IPS-18a (cell line): ENCODE data around the gene ELMO1.

Experiments
- H3K27ac ChIP-seq: one replicate; pipeline ENCODE4 v1.5.1; 2013; ENCODE audit warnings: low read length
- H3K27me3 ChIP-seq: one replicate; pipeline ENCODE4 v1.6.1; 2013; ENCODE audit warnings: mild to moderate bottlenecking, low read length; ENCODE audit not compliant: control insufficient read depth, insufficient read depth
- H3K36me3 ChIP-seq: one replicate; pipeline ENCODE4 v1.6.1; 2013; ENCODE audit warnings: low read depth, low read length; ENCODE audit not compliant: control insufficient read depth
- H3K4me1 ChIP-seq: one replicate; pipeline ENCODE4 v1.6.1; 2013; ENCODE audit warnings: low read depth, low read length; ENCODE audit not compliant: control insufficient read depth
- H3K4me3 ChIP-seq: one replicate; pipeline ENCODE4 v1.5.1; 2013; ENCODE audit warnings: low read length
- H3K9ac ChIP-seq: one replicate; pipeline ENCODE4 v1.6.1; 2013; ENCODE audit warnings: mild to moderate bottlenecking, low read length, moderate library complexity
- H3K9me3 ChIP-seq: one replicate; pipeline ENCODE4 v1.6.1; 2013; ENCODE audit warnings: low read depth, low read length; ENCODE audit not compliant: control insufficient read depth

The ELMO1 gene

DNA sequence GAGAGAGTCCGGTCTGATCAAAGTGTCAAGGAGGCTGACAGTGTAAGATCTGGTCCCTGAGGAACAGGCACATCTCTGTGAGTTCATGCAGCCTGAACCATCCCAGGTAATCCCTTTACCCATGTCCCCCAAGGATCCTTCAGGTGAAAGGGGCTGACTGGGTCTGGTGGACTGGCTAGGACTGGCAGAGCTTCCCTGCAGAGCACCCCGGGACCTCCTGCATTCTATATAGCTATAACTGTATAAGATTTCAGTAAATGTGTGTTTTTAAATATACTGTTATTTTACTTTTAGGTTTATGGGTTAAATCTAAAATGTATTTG is 246.8 kb downstream of the ELMO1 start:
- no peaks in the 10 kb centered on the region for H3K36me3 ChIP-seq
- H3K9me3 ChIP-seq, result no peaks in the 10 kb centered on the region
- no peak overlapping the region for H3K4me3 ChIP-seq

DNA sequence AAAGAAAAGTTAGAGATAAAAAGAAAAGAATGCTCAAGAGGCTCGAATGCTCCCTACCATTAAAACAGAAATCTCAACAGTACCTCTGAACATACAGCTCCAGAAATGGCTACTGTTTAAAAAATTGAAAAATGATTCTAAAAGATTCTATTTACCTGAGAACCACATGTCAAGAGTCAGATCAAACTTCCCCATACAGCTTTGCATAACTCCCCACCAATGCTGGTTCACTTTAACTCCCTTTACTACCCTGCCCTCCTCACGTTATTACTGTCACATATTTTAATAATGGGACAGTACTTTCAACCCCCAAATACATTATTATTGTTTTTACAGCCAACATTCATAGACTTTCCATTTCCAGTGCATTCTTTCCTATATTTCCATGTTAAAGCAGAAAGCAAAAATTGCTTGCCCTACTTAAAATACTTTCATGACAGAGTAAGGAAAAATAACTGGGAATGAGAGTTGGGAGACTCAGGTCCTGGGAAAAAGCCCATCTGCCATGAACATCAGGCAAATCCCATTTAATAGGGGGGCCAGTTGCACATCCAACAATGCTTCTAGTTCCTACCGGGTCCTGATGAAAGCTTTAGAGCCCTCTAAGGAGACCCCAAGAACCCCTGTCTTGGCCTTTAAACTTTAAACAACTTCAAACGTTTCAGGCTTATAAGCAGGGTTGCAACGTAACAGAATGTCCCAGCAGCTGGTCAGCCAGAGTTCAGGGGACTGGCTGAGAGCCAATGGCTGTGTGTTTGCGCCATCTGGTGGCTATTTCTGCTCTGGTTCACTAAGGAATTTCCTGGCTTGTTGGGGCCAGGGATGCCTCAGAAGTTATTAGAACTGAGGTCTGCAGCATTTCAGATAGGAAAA is 247.4 kb downstream of the ELMO1 start:
- Histone ChIP-seq H3K27me3 (no peaks in the 10 kb centered on the region), H3K4me1 (peaks cover 3% of the 10 kb centered on the region), H3K9me3 (no peaks in the 10 kb centered on the region), H3K27ac (no peak overlapping the region), H3K9ac (no peak overlapping the region), H3K4me3 (no peak overlapping the region), H3K36me3 (no peaks in the 10 kb centered on the region)

More for the DNA sequence above, 246.8 kb downstream of the ELMO1 start:
- H3K27me3 ChIP-seq, result no peaks in the 10 kb centered on the region
- no peak overlapping the region for H3K27ac ChIP-seq
- no peak overlapping the region for H3K9ac ChIP-seq
- peaks cover 3% of the 10 kb centered on the region for H3K4me1 ChIP-seq

DNA sequence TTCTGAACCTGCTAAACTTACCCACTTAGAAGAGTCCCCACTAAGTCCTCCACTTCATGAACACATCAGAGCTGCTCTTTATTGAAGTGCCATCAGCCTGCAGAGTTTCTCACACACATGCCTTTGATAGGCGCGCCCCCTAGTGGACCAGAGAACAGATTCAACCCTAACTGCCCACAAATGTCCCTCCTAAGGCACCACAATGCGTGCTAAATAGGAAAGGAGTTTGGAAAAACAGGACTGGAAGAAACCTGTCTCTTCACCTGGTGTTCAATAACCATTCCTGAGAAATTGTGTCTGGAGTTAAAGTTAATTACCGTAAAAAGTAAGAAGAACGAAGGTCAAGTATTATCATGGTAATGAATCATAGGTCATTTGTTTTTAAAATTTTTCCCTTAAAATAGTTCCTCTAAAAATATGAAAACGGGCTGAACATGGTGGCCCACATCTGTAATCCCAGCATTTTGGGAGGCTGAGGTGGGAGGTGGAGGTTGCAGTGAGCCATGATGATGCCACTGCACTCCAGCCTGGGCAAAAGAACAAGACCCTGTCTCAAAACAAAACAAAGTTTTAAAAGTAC is 249.7 kb downstream of the ELMO1 start:
- Histone ChIP-seq H3K27ac (no peak overlapping the region), H3K9ac (no peak overlapping the region), H3K4me3 (no peak overlapping the region), H3K27me3 (no peaks in the 10 kb centered on the region), H3K4me1 (peaks cover 3% of the 10 kb centered on the region), H3K36me3 (no peaks in the 10 kb centered on the region), H3K9me3 (no peaks in the 10 kb centered on the region)

DNA sequence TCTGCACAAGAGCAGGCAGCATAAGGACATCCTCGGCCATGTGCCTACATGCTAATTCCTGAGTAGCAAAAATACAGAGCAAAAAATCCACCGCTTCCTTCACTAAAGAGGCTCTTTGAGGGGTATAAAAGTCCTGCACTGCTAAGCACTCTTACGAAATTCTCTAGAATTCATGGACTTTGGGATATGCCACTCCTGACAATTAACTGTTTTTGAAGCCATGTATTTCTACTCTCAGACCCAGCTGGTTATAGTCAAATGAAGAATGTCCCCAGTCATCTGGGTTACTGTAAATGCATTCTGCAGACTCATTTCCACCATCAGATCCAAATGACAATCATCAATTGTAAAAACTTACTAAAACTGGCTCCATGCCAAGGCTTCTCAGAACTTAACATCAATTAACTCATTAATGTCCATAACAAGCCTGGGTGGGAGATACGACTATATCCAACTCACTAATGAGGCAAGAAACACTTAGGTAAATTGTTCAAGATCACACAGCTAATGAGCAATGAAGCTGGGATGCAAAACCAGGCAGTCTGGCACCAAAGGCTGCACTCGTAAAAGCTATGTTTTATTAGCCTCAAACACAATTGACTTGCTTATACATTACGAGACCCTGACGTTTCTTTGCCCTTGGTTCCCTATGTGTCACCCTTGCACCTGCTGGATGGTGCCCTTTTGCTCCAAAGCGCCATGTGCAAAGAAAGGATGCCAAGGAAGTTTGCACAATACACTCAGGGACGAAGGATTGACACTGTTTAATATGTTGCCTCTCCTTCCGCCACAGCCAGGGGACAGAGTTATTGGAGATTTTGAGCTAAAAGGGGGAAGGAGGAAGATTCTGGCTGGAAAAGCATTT is 250.4 kb downstream of the ELMO1 start:
- Histone ChIP-seq H3K27me3 (no peaks in the 10 kb centered on the region), H3K36me3 (no peaks in the 10 kb centered on the region), H3K9ac (no peak overlapping the region), H3K4me1 (peaks cover 3% of the 10 kb centered on the region), H3K9me3 (no peaks in the 10 kb centered on the region), H3K27ac (no peak overlapping the region), H3K4me3 (no peak overlapping the region)

DNA sequence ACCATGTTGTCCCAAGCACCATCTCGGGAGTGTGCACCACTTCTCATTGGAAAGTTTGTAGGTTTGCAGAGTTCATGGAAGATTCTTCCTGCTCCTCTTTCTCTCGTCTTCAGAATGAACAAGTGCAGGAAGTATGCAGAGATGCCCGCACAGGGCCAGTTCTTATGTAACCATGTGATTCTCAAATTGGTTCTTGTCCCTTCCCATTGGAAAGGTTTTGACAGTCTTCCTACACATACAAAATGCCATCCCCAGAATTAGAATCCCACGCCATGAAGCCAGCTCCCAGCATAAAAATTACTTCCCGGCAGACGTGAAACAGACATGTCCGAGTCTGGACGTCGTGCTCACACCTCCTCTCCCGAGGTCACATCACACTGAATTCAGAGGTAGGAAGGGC is 251.6 kb downstream of the ELMO1 start:
- no peak overlapping the region for H3K27ac ChIP-seq
- no peaks in the 10 kb centered on the region for H3K9me3 ChIP-seq
- H3K36me3 ChIP-seq, result no peaks in the 10 kb centered on the region
- H3K27me3 ChIP-seq, result no peaks in the 10 kb centered on the region
- H3K4me3 ChIP-seq, result no peak overlapping the region
- peaks cover 3% of the 10 kb centered on the region for H3K4me1 ChIP-seq
- no peak overlapping the region for H3K9ac ChIP-seq

DNA sequence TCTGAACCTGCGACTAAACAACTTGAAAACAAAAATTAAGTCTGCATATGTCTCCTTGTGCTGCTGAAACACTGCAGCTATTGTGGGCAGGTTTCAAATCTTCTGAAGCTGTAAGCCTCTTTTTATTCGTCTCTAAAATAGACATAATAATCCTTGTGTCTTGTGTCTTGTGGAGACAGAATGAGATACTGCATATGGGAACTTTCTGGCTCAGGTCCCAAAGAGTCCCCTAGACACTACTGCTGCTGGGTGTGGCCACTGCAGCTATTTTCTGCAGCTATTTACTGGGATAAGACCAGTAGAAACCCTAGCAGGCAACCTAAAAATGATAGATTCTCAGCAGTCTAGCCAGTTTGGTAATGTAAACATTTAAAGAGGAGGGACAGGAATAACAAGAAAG is 252.0 kb downstream of the ELMO1 start:
- peaks cover 3% of the 10 kb centered on the region for H3K4me1 ChIP-seq
- no peaks in the 10 kb centered on the region for H3K9me3 ChIP-seq
- no peak overlapping the region for H3K4me3 ChIP-seq
- no peaks in the 10 kb centered on the region for H3K36me3 ChIP-seq
- H3K27me3 ChIP-seq, result no peaks in the 10 kb centered on the region
- H3K9ac ChIP-seq, result no peak overlapping the region
- H3K27ac ChIP-seq, result no peak overlapping the region

DNA sequence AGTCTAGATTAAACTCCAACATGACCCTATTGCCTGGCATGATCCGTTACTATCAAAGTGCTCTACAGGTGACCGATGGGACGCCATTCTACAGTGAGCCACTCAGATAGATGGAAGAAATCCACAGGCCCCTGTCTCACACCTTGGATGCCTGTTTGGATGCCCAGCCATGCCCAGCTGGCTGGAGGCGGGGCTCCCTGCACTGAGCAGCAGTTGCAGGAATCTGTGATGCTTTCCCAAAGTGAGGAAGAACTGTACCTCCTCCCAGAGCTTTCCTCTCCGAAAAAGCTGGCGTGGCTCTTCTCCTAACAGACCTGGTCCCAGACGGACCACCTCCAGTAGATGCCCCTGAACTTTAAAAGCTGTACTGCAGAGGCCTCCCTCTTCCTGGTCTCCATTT is 253.3 kb downstream of the ELMO1 start:
- H3K9me3 ChIP-seq, result no peaks in the 10 kb centered on the region
- H3K36me3 ChIP-seq, result no peaks in the 10 kb centered on the region
- no peak overlapping the region for H3K9ac ChIP-seq
- H3K4me1 ChIP-seq, result no peaks in the 10 kb centered on the region
- no peak overlapping the region for H3K27ac ChIP-seq
- no peak overlapping the region for H3K4me3 ChIP-seq
- no peaks in the 10 kb centered on the region for H3K27me3 ChIP-seq

DNA sequence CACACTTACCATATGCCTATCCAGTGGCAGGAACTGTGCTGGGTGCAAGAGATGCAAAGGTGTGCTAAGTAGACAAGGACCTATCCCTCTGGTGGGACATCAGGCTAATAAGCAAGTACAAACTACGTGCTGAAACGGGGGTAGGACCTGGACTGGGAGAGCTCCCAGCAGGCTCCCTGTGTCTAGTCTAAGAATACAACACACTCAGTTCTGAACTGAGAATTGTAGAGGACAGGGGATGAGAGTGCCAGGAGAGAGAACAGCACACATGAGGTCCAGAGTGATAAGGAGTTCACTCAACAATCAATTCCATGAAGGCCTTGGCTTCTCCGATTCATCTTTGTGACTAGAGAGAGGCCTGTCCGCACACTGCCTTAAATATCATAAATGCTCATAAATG is 253.7 kb downstream of the ELMO1 start:
- H3K9me3 ChIP-seq, result no peaks in the 10 kb centered on the region

DNA sequence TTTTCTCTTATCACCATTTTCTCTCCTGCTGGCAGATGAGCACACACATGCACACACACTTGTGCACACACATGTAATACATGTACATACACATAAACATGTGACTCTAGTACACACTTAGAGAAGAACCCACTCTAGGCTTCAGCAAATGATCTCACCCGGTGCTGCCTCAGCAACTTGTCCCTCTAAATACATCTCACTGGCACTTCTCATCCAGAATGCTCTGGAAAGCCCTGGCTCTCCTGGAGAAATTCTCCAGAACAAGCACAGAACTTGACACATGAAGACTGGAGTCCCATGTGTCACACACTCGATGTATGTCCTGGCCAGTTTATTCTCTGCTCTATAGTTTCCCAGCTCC is 254.9 kb downstream of the ELMO1 start:
- no peak overlapping the region for H3K27ac ChIP-seq
- H3K4me3 ChIP-seq, result no peak overlapping the region
- no peaks in the 10 kb centered on the region for H3K9me3 ChIP-seq
- H3K27me3 ChIP-seq, result no peaks in the 10 kb centered on the region
- no peak overlapping the region for H3K9ac ChIP-seq
- H3K4me1 ChIP-seq, result no peaks in the 10 kb centered on the region
- no peaks in the 10 kb centered on the region for H3K36me3 ChIP-seq

More for the DNA sequence above, 253.7 kb downstream of the ELMO1 start:
- no peak overlapping the region for H3K4me3 ChIP-seq
- H3K36me3 ChIP-seq, result no peaks in the 10 kb centered on the region
- H3K9ac ChIP-seq, result no peak overlapping the region
- H3K27me3 ChIP-seq, result no peaks in the 10 kb centered on the region
- H3K27ac ChIP-seq, result no peak overlapping the region
- no peaks in the 10 kb centered on the region for H3K4me1 ChIP-seq

DNA sequence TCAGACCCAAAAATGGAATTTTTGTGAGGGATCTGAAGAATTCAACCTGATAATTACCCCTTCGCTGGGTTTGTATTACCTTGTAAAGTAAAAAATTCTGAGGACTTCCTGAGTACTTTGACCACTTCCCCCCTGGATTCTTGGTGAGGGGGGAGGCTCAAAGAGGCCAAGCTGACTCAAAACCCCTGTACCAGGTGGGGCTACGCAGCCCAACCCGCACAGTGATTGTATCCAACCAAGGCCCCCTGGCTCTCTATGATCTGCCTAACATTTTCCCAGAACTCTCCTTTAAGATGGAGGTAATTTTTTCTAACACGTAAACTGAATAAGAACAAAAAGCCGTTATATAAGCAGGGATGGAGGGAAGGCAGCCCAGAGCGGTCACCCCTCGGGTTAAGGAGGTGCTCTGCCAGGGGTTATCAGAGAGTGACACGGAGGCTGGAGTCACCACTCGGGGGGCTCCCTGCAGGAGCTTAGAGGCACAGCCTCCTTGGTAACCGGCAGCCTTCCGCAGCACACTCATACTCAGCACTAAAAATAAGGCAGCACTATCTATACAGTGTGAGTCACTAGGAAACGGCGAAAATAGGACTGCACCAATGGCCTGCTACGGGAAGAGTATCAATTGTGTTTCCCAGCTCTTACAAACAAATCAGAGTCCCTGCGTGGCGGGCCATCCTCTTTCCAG is 255.4 kb downstream of the ELMO1 start:
- Histone ChIP-seq H3K27ac (no peak overlapping the region), H3K36me3 (no peaks in the 10 kb centered on the region), H3K9ac (no peak overlapping the region), H3K9me3 (no peaks in the 10 kb centered on the region), H3K4me1 (no peaks in the 10 kb centered on the region), H3K27me3 (no peaks in the 10 kb centered on the region), H3K4me3 (no peak overlapping the region)

DNA sequence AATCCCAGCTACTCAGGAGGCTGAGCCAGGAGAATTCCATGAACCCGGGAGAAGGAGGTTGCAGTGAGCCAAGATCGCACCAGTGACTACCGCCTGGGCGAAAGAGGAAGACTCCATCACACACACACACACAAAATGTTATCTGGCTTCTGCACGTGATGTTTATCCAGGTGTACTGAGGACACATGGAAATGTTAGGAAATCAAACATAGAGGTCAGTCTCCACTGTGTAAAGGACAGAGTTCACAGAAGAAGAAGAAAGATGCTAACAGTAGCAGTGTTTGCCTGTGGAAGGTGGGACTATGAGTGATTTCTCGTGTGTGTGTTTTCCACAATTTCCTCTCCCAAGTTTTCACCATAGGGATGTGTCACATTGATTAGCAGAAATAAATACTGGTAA is 256.9 kb downstream of the ELMO1 start:
- Histone ChIP-seq H3K27me3 (no peaks in the 10 kb centered on the region), H3K4me1 (no peaks in the 10 kb centered on the region), H3K9ac (no peak overlapping the region)

More for the DNA sequence above, 256.9 kb downstream of the ELMO1 start:
- no peaks in the 10 kb centered on the region for H3K36me3 ChIP-seq
- H3K27ac ChIP-seq, result no peak overlapping the region
- no peaks in the 10 kb centered on the region for H3K9me3 ChIP-seq
- no peak overlapping the region for H3K4me3 ChIP-seq
